Neuronal stem cell (in vitro differentiated cells): ENCODE measurements around the gene MGAT1.

Experiments used
- DNase-seq: peaks from one replicate; pipeline ENCODE4 v3.0.0-alpha.2; 2013; ENCODE audit warnings: low spot score
- H2AFZ ChIP-seq: one replicate; pipeline ENCODE4 v1.6.1; 2013; ENCODE audit warnings: mild to moderate bottlenecking, low read length, inconsistent platforms
- H2AK5ac ChIP-seq: 2 replicates; pipeline ENCODE4 v1.6.1; 2013; ENCODE audit warnings: low read depth, mild to moderate bottlenecking, inconsistent platforms, low read length, moderate library complexity, mixed read lengths
- H2BK120ac ChIP-seq: 2 replicates; pipeline ENCODE4 v1.6.1; 2013; ENCODE audit warnings: low read depth, mild to moderate bottlenecking, inconsistent platforms, low read length, moderate library complexity, mixed read lengths
- H2BK12ac ChIP-seq: one replicate; pipeline ENCODE4 v1.6.1; 2013; ENCODE audit warnings: low read length, inconsistent platforms
- H2BK15ac ChIP-seq: 2 replicates; pipeline ENCODE4 v1.6.1; 2013; ENCODE audit warnings: mild to moderate bottlenecking, low read length, inconsistent platforms, mixed read lengths
- H2BK5ac ChIP-seq: one replicate; pipeline ENCODE4 v1.6.1; 2013; ENCODE audit warnings: inconsistent platforms, mild to moderate bottlenecking, low read length, moderate library complexity
- H3K14ac ChIP-seq: one replicate; pipeline ENCODE4 v1.6.1; 2013; ENCODE audit warnings: low read length, inconsistent platforms
- H3K18ac ChIP-seq: 2 replicates; pipeline ENCODE4 v1.6.1; 2013; ENCODE audit warnings: low read length, inconsistent platforms
- H3K23ac ChIP-seq: 2 replicates; pipeline ENCODE4 v1.6.1; 2013; ENCODE audit warnings: low read depth, mild to moderate bottlenecking, mixed read lengths, low read length, inconsistent platforms; ENCODE audit not compliant: poor library complexity
- H3K27ac ChIP-seq: replicated peaks from 3 replicates; pipeline ENCODE4 v1.5.1; 2013; ENCODE audit warnings: low read length, inconsistent platforms
- H3K27me3 ChIP-seq, 3 experiments: 2 replicates each; pipeline ENCODE4 v1.6.1; 2013; ENCODE audit warnings: low read length in 3 of 3, mild to moderate bottlenecking in 2 of 3, inconsistent platforms in 1 of 3, low read depth in 1 of 3, mixed read lengths in 1 of 3, moderate library complexity in 1 of 3; ENCODE audit not compliant: control insufficient read depth in 3 of 3, insufficient read depth in 3 of 3
- H3K36me3 ChIP-seq, 2 donors: replicated peaks in 1 of 2; 2 replicates each; pipeline ENCODE4 v1.6.1; 2013; ENCODE audit warnings: low read length in 2 of 2; ENCODE audit not compliant: control insufficient read depth in 2 of 2, insufficient read depth in 2 of 2
- H3K4ac ChIP-seq: 2 replicates; pipeline ENCODE4 v1.6.1; 2013; ENCODE audit warnings: inconsistent platforms, mild to moderate bottlenecking, low read length, moderate library complexity
- H3K4me1 ChIP-seq, 2 donors: 1 replicate in 1 of 2; 2 replicates in 1 of 2; pipeline ENCODE4 v1.6.1; 2013; ENCODE audit warnings: low read length in 2 of 2, low read depth in 1 of 2; ENCODE audit not compliant: control insufficient read depth in 2 of 2, insufficient read depth in 1 of 2
- H3K4me2 ChIP-seq: one replicate; pipeline ENCODE4 v1.6.1; 2013; ENCODE audit warnings: mild to moderate bottlenecking, low read length, inconsistent platforms; ENCODE audit not compliant: insufficient read depth, poor library complexity, severe bottlenecking
- H3K4me3 ChIP-seq, 2 donors: 2 replicates each; pipeline ENCODE4 v1.5.1; 2013; ENCODE audit warnings: low read length in 2 of 2, mild to moderate bottlenecking in 2 of 2, inconsistent platforms in 1 of 2, moderate library complexity in 1 of 2
- H3K79me1 ChIP-seq: one replicate; pipeline ENCODE4 v1.6.1; 2013; ENCODE audit warnings: low read depth, mild to moderate bottlenecking, inconsistent platforms, low read length, moderate library complexity
- H3K9ac ChIP-seq: one replicate; pipeline ENCODE4 v1.6.1; 2013; ENCODE audit warnings: mild to moderate bottlenecking, low read depth, low read length, inconsistent platforms; ENCODE audit not compliant: poor library complexity
- H3K9me3 ChIP-seq, 2 donors: replicated peaks in 1 of 2; 2 replicates each; pipeline versions ENCODE3 to v1.6.1; 2013; ENCODE audit warnings: low read length in 2 of 2, mild to moderate bottlenecking in 2 of 2, inconsistent platforms in 1 of 2, low read depth in 1 of 2, mixed read lengths in 1 of 2, moderate library complexity in 1 of 2; ENCODE audit not compliant: control insufficient read depth in 2 of 2, insufficient read depth in 1 of 2
- H4K8ac ChIP-seq: one replicate; pipeline ENCODE4 v1.6.1; 2013; ENCODE audit warnings: low read depth, mild to moderate bottlenecking, inconsistent platforms, low read length, moderate library complexity
- H4K91ac ChIP-seq: one replicate; pipeline ENCODE4 v1.6.1; 2013; ENCODE audit warnings: low read length, low read depth, mild to moderate bottlenecking, inconsistent platforms; ENCODE audit not compliant: poor library complexity
- WGBS, 2 donors: extraction: QIAGEN DNeasy Blood & Tissue Kit; methylation state at CpG; one replicate each; pipeline ENCODE4 v1.1.7; 2013; ENCODE audit warnings: missing lambda C conversion rate in 2 of 2, mixed read lengths in 1 of 2; ENCODE audit not compliant: insufficient read length in 2 of 2, insufficient replicate concordance in 1 of 2; ENCODE audit errors: extremely low coverage in 2 of 2; 5-methylcytosine and 5-hydroxymethylcytosine counted together

Gene MGAT1

DNA sequence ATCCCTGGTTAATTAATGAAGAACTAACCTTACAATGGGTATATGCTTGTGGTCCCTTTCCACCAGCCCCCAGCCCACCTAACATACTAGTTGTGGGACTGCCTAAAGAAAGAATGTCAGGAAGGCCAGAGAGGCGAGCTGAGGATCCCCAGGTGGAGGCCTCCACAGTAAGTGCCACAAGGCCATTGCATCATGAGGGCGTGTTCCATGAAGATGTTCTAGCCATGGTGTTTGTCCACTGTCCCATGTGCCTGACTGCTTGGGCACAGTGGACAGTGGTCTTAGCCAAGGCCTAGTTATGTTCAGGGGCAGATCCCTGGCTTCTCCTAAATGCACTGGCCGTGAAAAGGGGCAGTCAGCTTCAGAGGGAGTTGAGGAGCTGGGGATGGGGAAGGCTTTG lies 37.3 kb upstream of the MGAT1 start:
- Histone ChIP-seq H3K27me3 (no peaks in the 10 kb centered on the region), H3K36me3 (peaks cover 0 to 1% of the 10 kb centered on the region in 2 donors), H3K14ac (no peak overlapping the region), H2BK12ac (no peak overlapping the region), H2AK5ac (no peak overlapping the region), H4K8ac (no peak overlapping the region), H3K18ac (no peak overlapping the region), H3K4ac (no peak overlapping the region), H3K4me1 (no peaks in the 10 kb centered on the region), H4K91ac (no peak overlapping the region), H3K23ac (no peak overlapping the region), H3K4me2 (no peak overlapping the region), H3K4me3 (no peak overlapping the region), H3K27ac (no peak overlapping the region), H3K9me3 (peaks cover 4 to 5% of the 10 kb centered on the region in 2 donors), H3K79me1 (no peaks in the 10 kb centered on the region), H2BK5ac (no peak overlapping the region), H3K9ac (no peak overlapping the region), H2BK120ac (no peak overlapping the region), H2BK15ac (no peak overlapping the region), H2AFZ (no peak overlapping the region)
- DNase-seq: no peak
- no CpG with 5 or more reads among the region's 3 CpGs for WGBS, 2 donors

DNA sequence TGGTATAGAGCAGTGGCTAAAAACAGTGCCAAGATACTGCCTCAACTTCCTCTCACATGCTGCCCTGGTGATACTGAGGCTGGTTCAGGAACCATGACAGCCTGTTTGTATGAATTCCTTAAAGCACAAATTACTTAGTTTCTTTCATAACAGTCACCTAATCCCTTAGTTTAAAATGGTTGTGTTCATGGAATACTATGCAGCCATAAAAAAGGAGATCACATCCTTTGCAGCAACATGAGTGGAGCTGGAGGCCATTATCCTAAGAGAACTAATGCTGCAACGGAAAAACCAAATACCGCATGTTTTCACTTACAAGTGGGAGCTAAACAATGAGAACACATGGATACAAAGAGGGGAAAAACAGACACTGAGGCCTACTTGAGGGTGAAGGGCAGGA lies 36.6 kb upstream of the MGAT1 start:
- Histone ChIP-seq H2BK12ac (no peak overlapping the region), H3K36me3 (peaks cover 0 to 1% of the 10 kb centered on the region in 2 donors), H3K4me3 (no peak overlapping the region), H2AK5ac (no peak overlapping the region), H3K9me3 (peaks cover 4 to 5% of the 10 kb centered on the region in 2 donors), H2BK5ac (no peak overlapping the region), H3K23ac (no peak overlapping the region), H3K27ac (no peak overlapping the region), H4K91ac (no peak overlapping the region), H3K18ac (no peak overlapping the region), H3K4me2 (no peak overlapping the region), H3K4me1 (no peaks in the 10 kb centered on the region), H4K8ac (no peak overlapping the region), H2BK15ac (no peak overlapping the region), H3K4ac (no peak overlapping the region), H3K9ac (no peak overlapping the region), H2BK120ac (no peak overlapping the region), H2AFZ (no peak overlapping the region), H3K27me3 (no peaks in the 10 kb centered on the region), H3K14ac (no peak overlapping the region), H3K79me1 (no peaks in the 10 kb centered on the region)
- no CpG with 5 or more reads among the region's 2 CpGs for WGBS, 2 donors
- no peak for DNase-seq

DNA sequence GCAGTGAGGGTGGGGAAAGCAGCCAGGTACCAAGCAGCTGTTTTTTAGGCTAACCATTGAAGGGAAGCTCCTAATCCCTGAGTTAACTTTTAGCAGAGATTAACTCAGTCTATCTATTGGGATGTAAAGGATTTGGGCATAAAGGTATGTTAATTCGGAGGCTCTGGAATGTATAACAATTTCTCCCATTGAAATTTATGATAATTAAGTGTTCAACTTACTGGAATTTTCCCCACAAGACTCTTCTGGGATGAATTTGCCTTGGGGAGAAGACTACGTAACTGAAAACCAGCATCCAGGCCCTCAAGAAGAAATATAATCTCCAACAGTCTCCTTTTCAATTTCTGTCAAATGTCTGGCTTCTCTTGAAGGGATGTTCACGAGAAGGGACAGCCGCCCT lies 34.9 kb upstream of the MGAT1 start:
- no peak overlapping the region for H2BK12ac ChIP-seq
- no peak overlapping the region for H3K9ac ChIP-seq
- H2AK5ac ChIP-seq: no peak overlapping the region
- peaks cover 0 to 1% of the 10 kb centered on the region in 2 donors for H3K36me3 ChIP-seq
- no peak overlapping the region for H3K23ac ChIP-seq
- no peak overlapping the region for H2BK5ac ChIP-seq
- H3K9me3 ChIP-seq: peaks cover 4 to 5% of the 10 kb centered on the region in 2 donors
- no peak overlapping the region for H3K4me3 ChIP-seq
- WGBS, 2 donors: no CpG with 5 or more reads among the region's 4 CpGs
- no peak overlapping the region for H2BK15ac ChIP-seq
- no peak for DNase-seq
- no peak overlapping the region for H3K18ac ChIP-seq
- H3K4me2 ChIP-seq: no peak overlapping the region
- peaks cover 0 to under 1% (median 0%) of the 10 kb centered on the region in 3 experiments for H3K27me3 ChIP-seq
- no peak overlapping the region for H4K91ac ChIP-seq
- no peak overlapping the region for H2AFZ ChIP-seq
- H3K27ac ChIP-seq: no peak overlapping the region
- no peak overlapping the region for H3K4ac ChIP-seq
- H3K14ac ChIP-seq: no peak overlapping the region
- no peak overlapping the region for H4K8ac ChIP-seq
- no peaks in the 10 kb centered on the region for H3K79me1 ChIP-seq
- no peaks in the 10 kb centered on the region for H3K4me1 ChIP-seq
- H2BK120ac ChIP-seq: no peak overlapping the region

DNA sequence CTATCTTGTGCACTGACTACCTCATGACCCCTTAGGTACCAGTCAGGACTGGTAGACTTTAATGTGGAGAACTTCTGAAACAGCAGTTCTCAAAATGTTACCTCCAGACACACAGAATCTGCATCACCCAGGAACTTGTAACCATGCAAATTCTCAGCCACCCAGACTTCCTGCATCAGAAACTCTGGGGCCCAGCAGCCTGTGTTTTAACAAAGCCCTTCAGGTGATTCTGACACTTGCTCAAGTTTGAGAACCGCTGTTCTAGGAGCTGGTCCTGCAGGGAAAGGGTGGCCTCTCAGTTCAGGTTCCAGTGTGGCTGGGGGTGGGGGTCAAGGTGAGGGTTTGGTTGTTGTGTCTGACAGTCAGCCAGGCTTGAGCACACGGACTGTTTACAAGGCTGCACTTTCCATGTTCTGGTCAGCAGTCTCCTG lies 30.0 kb upstream of the MGAT1 start:
- no peak overlapping the region for H2BK5ac ChIP-seq
- DNase-seq: no peak
- H3K9me3 ChIP-seq: peaks cover 10 to 23% of the 10 kb centered on the region in 2 donors
- peaks cover 0 to 13% (median 0%) of the 10 kb centered on the region in 3 experiments for H3K27me3 ChIP-seq
- H2BK12ac ChIP-seq: no peak overlapping the region
- H3K4me1 ChIP-seq: peaks cover 0 to 4% of the 10 kb centered on the region in 2 donors
- whole genome bisulfite sequencing, 2 donors: no CpG with 5 or more reads among the region's 2 CpGs
- no peak overlapping the region for H3K4me3 ChIP-seq
- H3K36me3 ChIP-seq: peaks cover 0 to 3% of the 10 kb centered on the region in 2 donors
- no peak overlapping the region for H2AFZ ChIP-seq
- no peak overlapping the region for H3K14ac ChIP-seq
- H4K91ac ChIP-seq: no peak overlapping the region
- H3K9ac ChIP-seq: no peak overlapping the region
- no peak overlapping the region for H4K8ac ChIP-seq
- no peak overlapping the region for H2BK15ac ChIP-seq
- no peak overlapping the region for H2AK5ac ChIP-seq
- no peak overlapping the region for H3K18ac ChIP-seq
- no peak overlapping the region for H2BK120ac ChIP-seq
- no peak overlapping the region for H3K27ac ChIP-seq
- H3K23ac ChIP-seq: no peak overlapping the region
- no peaks in the 10 kb centered on the region for H3K79me1 ChIP-seq
- no peak overlapping the region for H3K4me2 ChIP-seq
- H3K4ac ChIP-seq: no peak overlapping the region
